Uterus (tissue), 4 donors: ENCODE measurements around the gene NACC1. TPM values are rescaled to one million over a fixed set of nuclear protein-coding genes. Genes with fewer than 3 reads are reported as not detected.

Experiments used
- DNase-seq, 2 donors: peaks; one replicate each; pipeline ENCODE4 v3.0.0-alpha.2; 2019 to 2020
- H3K27ac ChIP-seq, 2 donors: fragments of 200-600 bp; sonication (generic); 1 replicate in 1 of 2; 2 replicates in 1 of 2; pipeline ENCODE4 v1.5.1; 2016 to 2018
- H3K27me3 ChIP-seq, 2 donors: fragments of 200-600 bp; sonication (generic); one replicate each; pipeline ENCODE4 v1.5.1; 2018 to 2019; ENCODE audit warnings: control low read depth in 1 of 2
- H3K36me3 ChIP-seq, 2 donors: fragments of 200-600 bp; sonication (generic); one replicate each; pipeline ENCODE4 v1.5.1; 2019; ENCODE audit warnings: control low read depth in 1 of 2
- H3K4me1 ChIP-seq, 2 donors: fragments of 200-600 bp; sonication (generic); one replicate each; pipeline ENCODE4 v1.5.1; 2018 to 2019; ENCODE audit warnings: control low read depth in 1 of 2
- H3K4me3 ChIP-seq, 2 donors: fragments of 200-600 bp; sonication (generic); 1 replicate in 1 of 2; 2 replicates in 1 of 2; pipeline ENCODE4 v1.5.1; 2018 to 2019; ENCODE audit warnings: mild to moderate bottlenecking in 1 of 2
- H3K9me3 ChIP-seq, 2 donors: fragments of 200-600 bp; sonication (generic); one replicate each; pipeline ENCODE4 v1.5.1; 2019; ENCODE audit warnings: control low read depth in 1 of 2
- POLR2A ChIP-seq, 2 donors: fragments of 450-650 bp; IDR thresholded peaks; one replicate each; pipeline ENCODE4 v1.6.1; 2016; ENCODE audit warnings: antibody characterized with exemption in 2 of 2, mild to moderate bottlenecking in 1 of 2, moderate library complexity in 1 of 2
- intact Hi-C: fragments of 100-400 bp; cut with DNase I; formaldehyde crosslinking; loops from one replicate; pipeline ENCODE4 v1.15.1; 2023; ENCODE audit warnings: low total_unique reads
- total RNA-seq, 4 donors: library from RNA; depleted of rRNA in 3 of 4; stranded (reverse); fragments of >200 nt in 3 of 4; gene quantifications; one replicate each; pipeline versions ENCODE4 v1.1.0 to v1.2.4, GENCODE V29; 2014 to 2023
- TF ChIP-seq, protein P1 (sequence below), 4 experiments: fragments of 200-600 bp in 2 of 4; fragments of 450-650 bp in 2 of 4; sonication (generic) in 2 of 4; IDR thresholded peaks; one replicate each; pipeline ENCODE4 v1.5.1; 2016 to 2019; ENCODE audit warnings: antibody characterized with exemption in 4 of 4, mild to moderate bottlenecking in 2 of 4, moderate library complexity in 1 of 4
- donor health status: DM: yes; HTN: yes; CAD: no.

The NACC1 gene
- total RNA-seq, 4 donors from 2014 or later, result 13.4 to 28.1 (median 15.8) TPM

DNA sequence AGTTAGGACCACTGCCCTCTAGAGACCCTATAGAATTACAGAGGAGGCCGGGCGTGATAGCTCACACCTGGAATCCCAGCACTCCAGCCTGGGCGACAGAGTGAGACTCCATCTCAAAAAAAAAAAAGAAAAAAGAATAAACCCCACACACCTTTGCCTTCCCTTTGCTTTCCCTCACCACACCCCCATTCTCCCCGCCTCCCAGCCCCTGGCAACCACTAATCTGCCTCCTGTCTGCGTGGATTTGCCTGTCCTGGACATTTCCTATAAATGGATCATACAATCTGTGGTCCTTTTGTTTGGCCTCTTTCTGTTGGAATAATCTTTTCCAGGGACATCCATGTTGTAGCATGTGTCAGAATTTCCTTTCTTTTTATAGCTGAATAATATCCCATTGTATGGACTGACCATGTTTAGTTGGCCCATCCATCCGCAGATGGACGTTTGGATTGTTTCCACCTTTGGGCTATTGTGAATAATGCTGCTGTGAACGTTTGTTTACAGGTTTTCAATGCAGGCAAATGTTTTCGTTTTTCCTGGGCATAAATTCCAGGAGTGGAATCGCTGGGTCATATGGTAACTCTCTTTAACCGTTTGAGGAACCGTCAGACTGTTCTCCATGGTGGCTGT is 15.3 kb downstream of the NACC1 start:
- intact Hi-C loops, result no loop called here
- no peak overlapping the region for H3K27ac ChIP-seq
- DNase-seq, result no peak
- no peaks in the 10 kb centered on the region for H3K4me1 ChIP-seq
- no peaks in the 10 kb centered on the region for H3K27me3 ChIP-seq
- TF ChIP-seq, protein P1, sequence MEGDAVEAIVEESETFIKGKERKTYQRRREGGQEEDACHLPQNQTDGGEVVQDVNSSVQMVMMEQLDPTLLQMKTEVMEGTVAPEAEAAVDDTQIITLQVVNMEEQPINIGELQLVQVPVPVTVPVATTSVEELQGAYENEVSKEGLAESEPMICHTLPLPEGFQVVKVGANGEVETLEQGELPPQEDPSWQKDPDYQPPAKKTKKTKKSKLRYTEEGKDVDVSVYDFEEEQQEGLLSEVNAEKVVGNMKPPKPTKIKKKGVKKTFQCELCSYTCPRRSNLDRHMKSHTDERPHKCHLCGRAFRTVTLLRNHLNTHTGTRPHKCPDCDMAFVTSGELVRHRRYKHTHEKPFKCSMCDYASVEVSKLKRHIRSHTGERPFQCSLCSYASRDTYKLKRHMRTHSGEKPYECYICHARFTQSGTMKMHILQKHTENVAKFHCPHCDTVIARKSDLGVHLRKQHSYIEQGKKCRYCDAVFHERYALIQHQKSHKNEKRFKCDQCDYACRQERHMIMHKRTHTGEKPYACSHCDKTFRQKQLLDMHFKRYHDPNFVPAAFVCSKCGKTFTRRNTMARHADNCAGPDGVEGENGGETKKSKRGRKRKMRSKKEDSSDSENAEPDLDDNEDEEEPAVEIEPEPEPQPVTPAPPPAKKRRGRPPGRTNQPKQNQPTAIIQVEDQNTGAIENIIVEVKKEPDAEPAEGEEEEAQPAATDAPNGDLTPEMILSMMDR (IDR thresholded peaks at IDR 0.05), result no peak
- no peak for TF ChIP-seq POLR2A (IDR thresholded peaks at IDR 0.05)
- H3K4me3 ChIP-seq, result no peak overlapping the region
- H3K9me3 ChIP-seq, result no peaks in the 10 kb centered on the region
- no peaks in the 10 kb centered on the region for H3K36me3 ChIP-seq

- H3K27me3 ChIP-seq, result no peaks in the 10 kb centered on the region
- intact Hi-C loops, result no loop called here
- no peak for DNase-seq
- H3K4me3 ChIP-seq, result no peak overlapping the region
- no peak overlapping the region for H3K27ac ChIP-seq
- no peaks in the 10 kb centered on the region for H3K4me1 ChIP-seq
- no peak for TF ChIP-seq POLR2A (IDR thresholded peaks at IDR 0.05)
- TF ChIP-seq, protein P1 (IDR thresholded peaks at IDR 0.05), result no peak
- no peaks in the 10 kb centered on the region for H3K9me3 ChIP-seq
- no peaks in the 10 kb centered on the region for H3K36me3 ChIP-seq
Measured at GRCh38 chr19:13134626-13135025, 16.6 kb downstream of the NACC1 start.

- Histone ChIP-seq H3K9me3 (no peaks in the 10 kb centered on the region), H3K4me3 (no peak overlapping the region), H3K27me3 (no peaks in the 10 kb centered on the region), H3K36me3 (no peaks in the 10 kb centered on the region), H3K27ac (no peak overlapping the region), H3K4me1 (no peaks in the 10 kb centered on the region)
- DNase-seq, result no peak
- intact Hi-C loops, result no loop called here
- TF ChIP-seq, protein P1 (IDR thresholded peaks at IDR 0.05), result no peak
- no peak for TF ChIP-seq POLR2A (IDR thresholded peaks at IDR 0.05)
Measured at GRCh38 chr19:13135068-13136062, 17.3 kb downstream of the NACC1 start.

- TF ChIP-seq, protein P1 (IDR thresholded peaks at IDR 0.05), result no peak
- no peak for TF ChIP-seq POLR2A (IDR thresholded peaks at IDR 0.05)
- H3K27me3 ChIP-seq, result no peaks in the 10 kb centered on the region
- DNase-seq, result no peak
- H3K4me3 ChIP-seq, result no peak overlapping the region
- H3K4me1 ChIP-seq, result no peaks in the 10 kb centered on the region
- H3K36me3 ChIP-seq, result no peaks in the 10 kb centered on the region
- no peak overlapping the region for H3K27ac ChIP-seq
- H3K9me3 ChIP-seq, result no peaks in the 10 kb centered on the region
- intact Hi-C loops, result no loop called here
Measured at GRCh38 chr19:13137290-13137794, 19.3 kb downstream of the NACC1 start.
